ENCODE measurements around the gene GMEB2. TPM values are rescaled to one million over a fixed set of nuclear protein-coding genes. Genes with fewer than 3 reads are reported as not detected.

Gene GMEB2
- total and polyA plus RNA-seq, 2 donors (not counting 1 experiment from before 2014, with no cell fraction given): 6.3 to 10.9 TPM

DNA sequence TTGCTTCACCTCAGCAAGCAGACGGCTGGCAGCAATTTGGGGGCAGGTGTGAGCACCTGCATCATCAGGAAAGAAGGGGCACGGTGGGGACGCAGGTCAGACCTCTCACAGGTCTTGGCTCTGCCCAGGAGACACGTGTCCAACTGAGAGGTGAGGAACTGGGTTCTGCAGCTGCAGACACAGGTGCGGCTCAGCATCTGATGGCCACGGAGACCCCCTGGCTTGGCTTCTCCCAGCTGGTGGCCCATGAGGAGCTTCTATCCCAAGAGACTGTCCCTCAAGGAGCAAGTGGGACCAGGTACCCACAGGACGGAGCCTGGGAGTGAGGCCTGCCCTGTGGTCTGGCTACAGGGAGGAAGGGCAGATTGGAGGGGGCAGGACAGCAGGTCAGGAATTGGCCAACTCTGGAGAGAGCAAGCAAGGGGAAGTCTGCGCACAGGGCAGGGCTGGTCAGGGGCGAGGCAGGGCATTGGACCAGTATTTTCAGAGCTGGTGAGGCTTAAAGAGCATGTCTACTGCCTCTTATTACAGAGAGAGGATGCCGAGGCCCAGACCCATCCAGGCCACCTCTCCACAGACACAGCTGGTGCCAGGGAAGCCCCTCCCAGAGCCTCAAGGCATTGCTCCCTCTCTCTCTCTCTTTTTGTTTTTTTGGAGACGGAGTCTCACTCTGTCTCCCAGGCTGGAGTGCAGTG is 22.1 kb upstream of the GMEB2 start:
- Histone ChIP-seq H3K79me2 (ENCODE audit: control insufficient read depth, insufficient read depth, low read length) (no peaks in the 10 kb centered on the region), H4K20me1 (ENCODE audit: control insufficient read depth, extremely low read depth, insufficient read depth, low read length) (no peaks in the 10 kb centered on the region), H3K4me2 (ENCODE audit: extremely low read depth, insufficient read depth, low read length) (no peak overlapping the region), H3K9ac (ENCODE audit: insufficient read depth, low read length) (no peak overlapping the region), H3K4me3 (replicated peaks in 1 of 4; ENCODE audit: control extremely low read depth in 1 of 4, insufficient read depth in 1 of 4, low read depth in 3 of 4, low read length in 4 of 4) (no peak overlapping the region), H3K27me3 (ENCODE audit: control insufficient read depth, insufficient read depth, low read length) (no peaks in the 10 kb centered on the region), H3K36me3 (ENCODE audit: control insufficient read depth, insufficient read depth, low read length) (no peaks in the 10 kb centered on the region), H2AFZ (ENCODE audit: low read length) (no peak overlapping the region), H3K27ac (ENCODE audit: insufficient read depth, low read length) (no peak overlapping the region), H3K4me1 (ENCODE audit: control insufficient read depth, extremely low read depth, insufficient read depth, low read length) (no peaks in the 10 kb centered on the region), H3K9me3 (ENCODE audit: control insufficient read depth, insufficient read depth, low read depth, low read length) (no peaks in the 10 kb centered on the region)
- DNase-seq (ENCODE audit: low read depth in 2 of 2): no peak
- TF ChIP-seq EZH2 (IDR thresholded peaks at IDR 0.05; ENCODE audit: low read length, missing control alignments): no peak
- TF ChIP-seq, protein P1, sequence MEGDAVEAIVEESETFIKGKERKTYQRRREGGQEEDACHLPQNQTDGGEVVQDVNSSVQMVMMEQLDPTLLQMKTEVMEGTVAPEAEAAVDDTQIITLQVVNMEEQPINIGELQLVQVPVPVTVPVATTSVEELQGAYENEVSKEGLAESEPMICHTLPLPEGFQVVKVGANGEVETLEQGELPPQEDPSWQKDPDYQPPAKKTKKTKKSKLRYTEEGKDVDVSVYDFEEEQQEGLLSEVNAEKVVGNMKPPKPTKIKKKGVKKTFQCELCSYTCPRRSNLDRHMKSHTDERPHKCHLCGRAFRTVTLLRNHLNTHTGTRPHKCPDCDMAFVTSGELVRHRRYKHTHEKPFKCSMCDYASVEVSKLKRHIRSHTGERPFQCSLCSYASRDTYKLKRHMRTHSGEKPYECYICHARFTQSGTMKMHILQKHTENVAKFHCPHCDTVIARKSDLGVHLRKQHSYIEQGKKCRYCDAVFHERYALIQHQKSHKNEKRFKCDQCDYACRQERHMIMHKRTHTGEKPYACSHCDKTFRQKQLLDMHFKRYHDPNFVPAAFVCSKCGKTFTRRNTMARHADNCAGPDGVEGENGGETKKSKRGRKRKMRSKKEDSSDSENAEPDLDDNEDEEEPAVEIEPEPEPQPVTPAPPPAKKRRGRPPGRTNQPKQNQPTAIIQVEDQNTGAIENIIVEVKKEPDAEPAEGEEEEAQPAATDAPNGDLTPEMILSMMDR (conservative IDR thresholded peaks at IDR 0.05 in 1 of 2, IDR thresholded peaks at IDR 0.05 in 1 of 2; ENCODE audit: low read depth in 1 of 2, low read length in 2 of 2): no peak

DNA sequence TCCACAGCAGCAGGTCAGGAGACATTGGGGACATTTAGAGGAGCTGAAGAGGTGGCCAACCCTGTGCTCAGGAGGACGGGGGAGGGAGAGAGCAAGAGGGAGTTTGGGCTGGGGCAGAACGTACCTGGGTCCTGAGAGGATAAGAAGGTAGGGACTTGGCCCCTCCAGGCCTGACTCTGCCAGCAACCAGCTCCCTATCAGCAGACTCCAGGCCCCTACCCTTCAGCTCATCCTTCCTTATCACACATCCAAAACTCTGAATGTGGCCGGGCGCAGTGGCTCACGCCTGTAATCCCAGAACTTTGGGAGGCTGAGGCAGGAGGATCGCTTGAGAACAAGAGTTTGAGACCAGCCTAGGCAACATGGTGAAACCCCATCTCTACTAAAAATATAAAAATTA is 21.3 kb upstream of the GMEB2 start:
- TF ChIP-seq, protein P1 (conservative IDR thresholded peaks at IDR 0.05 in 1 of 2, IDR thresholded peaks at IDR 0.05 in 1 of 2; ENCODE audit: low read depth in 1 of 2, low read length in 2 of 2): no peak
- no peak for TF ChIP-seq EZH2 (IDR thresholded peaks at IDR 0.05; ENCODE audit: low read length, missing control alignments)
- no peaks in the 10 kb centered on the region for H3K36me3 ChIP-seq (ENCODE audit: control insufficient read depth, insufficient read depth, low read length)
- H3K27me3 ChIP-seq (ENCODE audit: control insufficient read depth, insufficient read depth, low read length): no peaks in the 10 kb centered on the region
- no peaks in the 10 kb centered on the region for H3K79me2 ChIP-seq (ENCODE audit: control insufficient read depth, insufficient read depth, low read length)
- no peak overlapping the region for H3K4me2 ChIP-seq (ENCODE audit: extremely low read depth, insufficient read depth, low read length)
- DNase-seq (ENCODE audit: low read depth in 2 of 2): no peak
- no peaks in the 10 kb centered on the region for H3K9me3 ChIP-seq (ENCODE audit: control insufficient read depth, insufficient read depth, low read depth, low read length)
- no peak overlapping the region for H3K4me3 ChIP-seq (replicated peaks in 1 of 4; ENCODE audit: control extremely low read depth in 1 of 4, insufficient read depth in 1 of 4, low read depth in 3 of 4, low read length in 4 of 4)
- no peaks in the 10 kb centered on the region for H3K4me1 ChIP-seq (ENCODE audit: control insufficient read depth, extremely low read depth, insufficient read depth, low read length)
- no peak overlapping the region for H2AFZ ChIP-seq (ENCODE audit: low read length)
- H4K20me1 ChIP-seq (ENCODE audit: control insufficient read depth, extremely low read depth, insufficient read depth, low read length): no peaks in the 10 kb centered on the region
- no peak overlapping the region for H3K27ac ChIP-seq (ENCODE audit: insufficient read depth, low read length)
- H3K9ac ChIP-seq (ENCODE audit: insufficient read depth, low read length): no peak overlapping the region

DNA sequence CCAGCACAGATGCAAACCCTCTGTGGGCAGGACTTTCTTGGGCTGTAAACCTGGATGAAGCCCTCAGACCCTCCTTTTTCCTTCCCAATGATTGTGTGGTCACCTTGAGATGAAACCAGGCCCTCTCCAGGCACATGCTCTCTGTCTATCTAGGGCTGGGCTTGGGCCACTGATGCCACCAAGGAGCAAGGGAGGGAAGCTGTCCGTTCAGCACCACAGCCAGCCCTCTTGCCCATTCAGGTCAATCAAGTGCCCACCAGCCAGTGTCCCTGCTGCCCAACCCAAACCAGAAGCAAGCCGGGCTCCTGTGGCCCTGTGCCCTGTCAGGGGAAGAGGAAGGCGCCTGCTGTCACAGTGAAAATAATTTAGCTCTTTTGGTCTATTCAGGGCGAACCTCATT is 18.3 kb upstream of the GMEB2 start:
- Histone ChIP-seq H3K27ac (ENCODE audit: insufficient read depth, low read length) (no peak overlapping the region), H3K9me3 (ENCODE audit: control insufficient read depth, insufficient read depth, low read depth, low read length) (no peaks in the 10 kb centered on the region), H3K79me2 (ENCODE audit: control insufficient read depth, insufficient read depth, low read length) (no peaks in the 10 kb centered on the region), H3K4me3 (replicated peaks in 1 of 4; ENCODE audit: control extremely low read depth in 1 of 4, insufficient read depth in 1 of 4, low read depth in 3 of 4, low read length in 4 of 4) (no peak overlapping the region), H3K4me2 (ENCODE audit: extremely low read depth, insufficient read depth, low read length) (no peak overlapping the region), H4K20me1 (ENCODE audit: control insufficient read depth, extremely low read depth, insufficient read depth, low read length) (no peaks in the 10 kb centered on the region), H2AFZ (ENCODE audit: low read length) (no peak overlapping the region), H3K4me1 (ENCODE audit: control insufficient read depth, extremely low read depth, insufficient read depth, low read length) (no peaks in the 10 kb centered on the region), H3K9ac (ENCODE audit: insufficient read depth, low read length) (no peak overlapping the region), H3K27me3 (ENCODE audit: control insufficient read depth, insufficient read depth, low read length) (no peaks in the 10 kb centered on the region), H3K36me3 (ENCODE audit: control insufficient read depth, insufficient read depth, low read length) (no peaks in the 10 kb centered on the region)
- TF ChIP-seq, protein P1 (conservative IDR thresholded peaks at IDR 0.05 in 1 of 2, IDR thresholded peaks at IDR 0.05 in 1 of 2; ENCODE audit: low read depth in 1 of 2, low read length in 2 of 2): no peak
- TF ChIP-seq EZH2 (IDR thresholded peaks at IDR 0.05; ENCODE audit: low read length, missing control alignments): no peak
- no peak for DNase-seq (ENCODE audit: low read depth in 2 of 2)
